ENCODE data around the gene CDH4. TPM values are rescaled to one million over a fixed set of nuclear protein-coding genes. Genes with fewer than 3 reads are reported as not detected.

The CDH4 gene
- total RNA-seq, 1 donor from 2014 or later = 8.3 TPM

- no peaks in the 10 kb centered on the region for H3K9me3 Mint-ChIP-seq
- no peak overlapping the region for H3K4me3 Mint-ChIP-seq
- DNase-seq (ENCODE audit: extremely low spot score, unreplicated experiment) = no peak
- H3K27me3 Mint-ChIP-seq = peaks cover 7% of the 10 kb centered on the region
- no peak overlapping the region for H3K27ac Mint-ChIP-seq
- H3K4me1 Mint-ChIP-seq (ENCODE audit: unreplicated experiment) = peaks cover 6% of the 10 kb centered on the region
- no peak for TF ChIP-seq CTCF (conservative IDR thresholded peaks at IDR 0.05)
- no peaks in the 10 kb centered on the region for H3K36me3 Mint-ChIP-seq
Observed at GRCh38 chr20:61328911-61329558, 77.0 kb downstream of the CDH4 start.

GRCh38 chr20:61330441-61330840 is 78.4 kb downstream of the CDH4 start:
- DNase-seq (ENCODE audit: extremely low spot score, unreplicated experiment) = no peak
- Mint-ChIP-seq H3K27ac (no peak overlapping the region), H3K9me3 (no peaks in the 10 kb centered on the region), H3K4me3 (no peak overlapping the region), H3K4me1 (ENCODE audit: unreplicated experiment) (peaks cover 6% of the 10 kb centered on the region), H3K36me3 (no peaks in the 10 kb centered on the region), H3K27me3 (peaks cover 7% of the 10 kb centered on the region)
- TF ChIP-seq CTCF (conservative IDR thresholded peaks at IDR 0.05) = no peak

GRCh38 chr20:61331543-61331942 is 79.5 kb downstream of the CDH4 start:
- H3K9me3 Mint-ChIP-seq = no peaks in the 10 kb centered on the region
- H3K27ac Mint-ChIP-seq = no peak overlapping the region
- peaks cover 6% of the 10 kb centered on the region for H3K4me1 Mint-ChIP-seq (ENCODE audit: unreplicated experiment)
- no peak overlapping the region for H3K4me3 Mint-ChIP-seq
- no peak for TF ChIP-seq CTCF (conservative IDR thresholded peaks at IDR 0.05)
- DNase-seq (ENCODE audit: extremely low spot score, unreplicated experiment) = no peak
- H3K27me3 Mint-ChIP-seq = peaks cover 10% of the 10 kb centered on the region
- no peaks in the 10 kb centered on the region for H3K36me3 Mint-ChIP-seq

GRCh38 chr20:61332016-61332975 is 80.2 kb downstream of the CDH4 start:
- TF ChIP-seq CTCF (conservative IDR thresholded peaks at IDR 0.05) = no peak
- H3K27me3 Mint-ChIP-seq = peaks cover 6% of the 10 kb centered on the region
- no peak overlapping the region for H3K27ac Mint-ChIP-seq
- peaks cover 6% of the 10 kb centered on the region for H3K4me1 Mint-ChIP-seq (ENCODE audit: unreplicated experiment)
- no peak overlapping the region for H3K4me3 Mint-ChIP-seq
- H3K9me3 Mint-ChIP-seq = no peaks in the 10 kb centered on the region
- no peak for DNase-seq (ENCODE audit: extremely low spot score, unreplicated experiment)
- no peaks in the 10 kb centered on the region for H3K36me3 Mint-ChIP-seq

GRCh38 chr20:61333484-61334108 is 81.5 kb downstream of the CDH4 start:
- H3K4me3 Mint-ChIP-seq = no peak overlapping the region
- peaks cover 6% of the 10 kb centered on the region for H3K4me1 Mint-ChIP-seq (ENCODE audit: unreplicated experiment)
- H3K27ac Mint-ChIP-seq = no peak overlapping the region
- H3K27me3 Mint-ChIP-seq = peaks cover 6% of the 10 kb centered on the region
- DNase-seq (ENCODE audit: extremely low spot score, unreplicated experiment) = no peak
- TF ChIP-seq CTCF (conservative IDR thresholded peaks at IDR 0.05) = no peak
- no peaks in the 10 kb centered on the region for H3K9me3 Mint-ChIP-seq
- H3K36me3 Mint-ChIP-seq = no peaks in the 10 kb centered on the region
